Right atrium auricular region (tissue), 2 donors: Measurements from ENCODE around the gene CSNK2B. TPM values are rescaled to one million over a fixed set of nuclear protein-coding genes. Genes with fewer than 3 reads are reported as not detected.

Experiments used
- DNase-seq: peaks from one replicate; pipeline ENCODE4 v3.0.0-alpha.2; 2019; ENCODE audit warnings: low spot score
- H3K27ac ChIP-seq, 2 donors: fragments of 200-600 bp; sonication (generic); 1 replicate in 1 of 2; 2 replicates in 1 of 2; pipeline ENCODE4 v1.5.1; 2016 to 2019
- H3K27me3 ChIP-seq, 2 donors: fragments of 200-600 bp; sonication (generic); one replicate each; pipeline versions ENCODE4 v1.5.1 to v1.6.0; 2017 to 2019
- H3K36me3 ChIP-seq: fragments of 200-600 bp; sonication (generic); one replicate; pipeline ENCODE4 v1.5.1; 2016
- H3K4me1 ChIP-seq, 2 donors: fragments of 200-600 bp; sonication (generic); one replicate each; pipeline versions ENCODE4 v1.5.1 to v1.6.0; 2017 to 2019
- H3K4me3 ChIP-seq, 2 donors: fragments of 200-600 bp; sonication (generic); 1 replicate in 1 of 2; 2 replicates in 1 of 2; pipeline ENCODE4 v1.5.1; 2017 to 2019; ENCODE audit warnings: mild to moderate bottlenecking in 1 of 2, moderate library complexity in 1 of 2
- H3K9me3 ChIP-seq, 2 donors: fragments of 200-600 bp; sonication (generic); one replicate each; pipeline ENCODE4 v1.5.1; 2019
- total RNA-seq, 2 donors: library from RNA; depleted of rRNA; stranded (reverse); fragments of >200 nt; gene quantifications; one replicate each; pipeline ENCODE4 v1.1.0, GENCODE V29; 2016
- TF ChIP-seq, protein P1 (sequence below), 2 donors: fragments of 200-600 bp; sonication (generic); IDR thresholded peaks; one replicate each; pipeline ENCODE4 v1.5.1; 2019; ENCODE audit warnings: antibody characterized with exemption in 2 of 2

Gene CSNK2B
- total RNA-seq, 2 donors from 2014 or later = 242 to 243 TPM

GRCh38 chr6:31661262-31662123, 4.4 kb upstream of the CSNK2B start:
- H3K9me3 ChIP-seq = no peaks in the 10 kb centered on the region
- DNase-seq = no peak
- TF ChIP-seq, protein P1, sequence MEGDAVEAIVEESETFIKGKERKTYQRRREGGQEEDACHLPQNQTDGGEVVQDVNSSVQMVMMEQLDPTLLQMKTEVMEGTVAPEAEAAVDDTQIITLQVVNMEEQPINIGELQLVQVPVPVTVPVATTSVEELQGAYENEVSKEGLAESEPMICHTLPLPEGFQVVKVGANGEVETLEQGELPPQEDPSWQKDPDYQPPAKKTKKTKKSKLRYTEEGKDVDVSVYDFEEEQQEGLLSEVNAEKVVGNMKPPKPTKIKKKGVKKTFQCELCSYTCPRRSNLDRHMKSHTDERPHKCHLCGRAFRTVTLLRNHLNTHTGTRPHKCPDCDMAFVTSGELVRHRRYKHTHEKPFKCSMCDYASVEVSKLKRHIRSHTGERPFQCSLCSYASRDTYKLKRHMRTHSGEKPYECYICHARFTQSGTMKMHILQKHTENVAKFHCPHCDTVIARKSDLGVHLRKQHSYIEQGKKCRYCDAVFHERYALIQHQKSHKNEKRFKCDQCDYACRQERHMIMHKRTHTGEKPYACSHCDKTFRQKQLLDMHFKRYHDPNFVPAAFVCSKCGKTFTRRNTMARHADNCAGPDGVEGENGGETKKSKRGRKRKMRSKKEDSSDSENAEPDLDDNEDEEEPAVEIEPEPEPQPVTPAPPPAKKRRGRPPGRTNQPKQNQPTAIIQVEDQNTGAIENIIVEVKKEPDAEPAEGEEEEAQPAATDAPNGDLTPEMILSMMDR (IDR thresholded peaks at IDR 0.05) = no peak
- H3K36me3 ChIP-seq = peaks cover 21% of the 10 kb centered on the region
- no peaks in the 10 kb centered on the region for H3K27me3 ChIP-seq
- peak overlapping the region in 1 of 2 donors; percentile 83 for H3K4me3 ChIP-seq
- H3K27ac ChIP-seq = peak overlapping the region; percentile 81 to 89
- H3K4me1 ChIP-seq = peaks cover 0 to 58% of the 10 kb centered on the region in 2 donors

DNA sequence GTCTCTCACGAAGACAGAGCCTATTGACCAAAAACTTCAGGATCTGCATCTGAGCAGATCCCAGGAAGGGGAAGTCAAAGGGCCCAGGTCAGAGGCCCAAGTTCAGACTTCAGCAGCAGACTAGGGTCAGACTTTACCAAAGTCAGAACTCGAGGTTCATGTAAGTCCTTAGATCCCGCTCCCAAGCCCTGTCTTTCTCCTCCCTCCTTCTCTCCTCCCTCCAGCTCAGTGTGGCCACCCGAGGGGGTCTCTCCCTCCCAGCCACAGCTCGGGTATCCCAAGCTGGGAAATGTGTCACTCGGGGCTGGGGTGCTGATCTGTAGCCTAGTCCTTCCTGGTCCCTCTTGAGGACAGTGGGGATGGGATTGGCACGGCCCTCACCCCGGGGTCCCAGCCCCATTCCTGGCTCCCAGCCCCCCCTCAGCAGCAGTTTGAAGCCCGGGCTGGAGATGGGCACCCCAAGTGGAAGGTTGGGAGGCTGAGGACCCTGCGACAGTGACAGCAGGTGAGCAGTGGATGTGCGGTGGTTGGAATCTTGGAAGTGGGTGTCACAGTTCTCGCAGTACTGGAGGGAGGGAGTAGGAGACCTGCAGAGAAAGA, 3.7 kb upstream of the CSNK2B start:
- H3K4me1 ChIP-seq = peaks cover 0 to 65% of the 10 kb centered on the region in 2 donors
- H3K27ac ChIP-seq = no peak overlapping the region
- H3K9me3 ChIP-seq = no peaks in the 10 kb centered on the region

GRCh38 chr6:31663126-31663960, 2.5 kb upstream of the CSNK2B start:
- no peak for DNase-seq
- Histone ChIP-seq H3K9me3 (no peaks in the 10 kb centered on the region), H3K36me3 (peaks cover 24% of the 10 kb centered on the region), H3K27ac (peak overlapping the region; percentile 89 to 97), H3K4me3 (peak overlapping the region; percentile 84 to 92), H3K27me3 (no peaks in the 10 kb centered on the region), H3K4me1 (peaks cover 0 to 66% of the 10 kb centered on the region in 2 donors)
- TF ChIP-seq, protein P1 (IDR thresholded peaks at IDR 0.05) = no peak

More for the DNA sequence above, 3.7 kb upstream of the CSNK2B start:
- Histone ChIP-seq H3K27me3 (no peaks in the 10 kb centered on the region), H3K36me3 (peaks cover 26% of the 10 kb centered on the region), H3K4me3 (no peak overlapping the region)
- TF ChIP-seq, protein P1 (IDR thresholded peaks at IDR 0.05) = no peak
- DNase-seq = no peak

DNA sequence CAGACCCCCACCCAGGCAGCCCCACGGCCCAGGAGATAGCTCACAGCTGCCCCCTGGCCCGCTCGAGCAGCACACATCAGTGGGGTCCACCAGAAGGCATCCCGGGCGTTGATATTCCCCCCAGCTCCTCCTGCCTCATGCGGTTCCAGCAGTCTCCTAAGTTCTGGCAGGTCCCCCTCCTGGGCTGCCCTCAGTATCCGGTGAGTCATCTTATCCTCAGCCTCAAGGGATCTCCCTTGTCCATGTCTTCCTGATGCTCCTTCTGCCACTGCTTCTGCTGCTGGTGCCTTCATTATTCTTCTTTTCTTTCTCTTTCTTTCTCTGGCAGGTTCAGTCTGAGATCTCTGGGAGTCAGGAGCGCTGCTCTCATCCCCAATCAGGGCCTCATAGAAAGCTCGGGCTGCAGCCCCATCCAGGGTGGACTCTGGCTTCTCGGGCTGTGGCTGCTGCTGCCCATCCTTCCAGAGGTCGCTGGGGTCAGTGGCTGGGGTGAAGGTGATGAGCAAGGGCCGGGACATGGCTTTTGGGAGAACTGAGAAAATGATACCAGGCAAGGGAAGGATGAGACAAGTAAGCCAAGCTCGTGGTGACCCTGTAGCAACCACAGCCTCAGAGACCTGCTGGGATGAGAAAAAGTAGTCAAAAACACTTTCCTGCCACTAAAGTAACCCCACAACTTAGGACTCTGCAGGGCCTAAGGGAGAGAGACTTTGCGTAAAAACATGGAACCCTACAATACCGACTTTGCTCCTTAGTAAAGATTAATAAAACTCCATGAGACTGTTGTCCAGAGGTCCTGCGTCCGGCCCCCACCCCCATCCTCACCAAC, 1.7 kb upstream of the CSNK2B start:
- H3K4me1 ChIP-seq = peaks cover 0 to 58% of the 10 kb centered on the region in 2 donors
- peak; percentile 80 for DNase-seq

More for the DNA sequence above, 1.7 kb upstream of the CSNK2B start:
- TF ChIP-seq, protein P1 (IDR thresholded peaks at IDR 0.05) = no peak
- peaks cover 33% of the 10 kb centered on the region for H3K36me3 ChIP-seq
- peak overlapping the region; percentile 84 to 92 for H3K4me3 ChIP-seq
- no peaks in the 10 kb centered on the region for H3K27me3 ChIP-seq
- peak overlapping the region; percentile 89 to 97 for H3K27ac ChIP-seq
- H3K9me3 ChIP-seq = no peaks in the 10 kb centered on the region
